Measurements from ENCODE around the gene PNCK.

GRCh38 chrX:153635788-153636668 is 37.6 kb downstream of the PNCK start:
- peak; percentile 44 for TF ChIP-seq CTCF (IDR thresholded peaks at IDR 0.05; ENCODE audit: low read length)
- no peak for TF ChIP-seq EZH2phosphoT487 (IDR thresholded peaks at IDR 0.05; ENCODE audit: low read length)
